GM21360 (cell line): ENCODE data around the gene C10orf90.

ENCODE experiments used
- ATAC-seq: cut with Tn5 transposase; IDR thresholded peaks from one replicate; pipeline ENCODE4 v1.9.1; 2021; ENCODE audit warnings: mild to moderate bottlenecking, moderate library complexity; ENCODE audit not compliant: unreplicated experiment

C10orf90 gene

GRCh38 chr10:126592901-126593300, 77.6 kb downstream of the C10orf90 start:
- ATAC-seq, result no peak

- ATAC-seq, result no peak
These were observed 82.5 kb downstream of the C10orf90 start for GRCh38 chr10:126588024-126588423.

GRCh38 chr10:126586878-126587277, 83.6 kb downstream of the C10orf90 start:
- ATAC-seq, result no peak

- no peak for ATAC-seq
These were observed 84.4 kb downstream of the C10orf90 start for GRCh38 chr10:126586128-126586527.

GRCh38 chr10:126585249-126586017, 85.1 kb downstream of the C10orf90 start:
- ATAC-seq, result no peak

GRCh38 chr10:126584836-126585235, 85.7 kb downstream of the C10orf90 start:
- no peak for ATAC-seq

- ATAC-seq, result no peak
These were observed 86.8 kb downstream of the C10orf90 start for GRCh38 chr10:126583552-126584200.

GRCh38 chr10:126581648-126582046, 88.8 kb downstream of the C10orf90 start:
- no peak for ATAC-seq

GRCh38 chr10:126580873-126581647, 89.4 kb downstream of the C10orf90 start:
- no peak for ATAC-seq

- ATAC-seq, result no peak
These were observed 94.2 kb downstream of the C10orf90 start for GRCh38 chr10:126576336-126576735.

- ATAC-seq, result no peak
These were observed 99.6 kb downstream of the C10orf90 start for GRCh38 chr10:126570621-126571602.

GRCh38 chr10:126570245-126570570, 100.3 kb downstream of the C10orf90 start:
- no peak for ATAC-seq

- no peak for ATAC-seq
These were observed 100.8 kb downstream of the C10orf90 start for GRCh38 chr10:126569513-126570244.

- no peak for ATAC-seq
These were observed 101.6 kb downstream of the C10orf90 start for GRCh38 chr10:126568809-126569385.

GRCh38 chr10:126565871-126566270, 104.6 kb downstream of the C10orf90 start:
- ATAC-seq, result no peak

GRCh38 chr10:126565441-126565840, 105.1 kb downstream of the C10orf90 start:
- no peak for ATAC-seq

GRCh38 chr10:126564326-126564888, 106.1 kb downstream of the C10orf90 start:
- ATAC-seq, result no peak

GRCh38 chr10:126563361-126563760, 107.1 kb downstream of the C10orf90 start:
- ATAC-seq, result no peak
